ENCODE measurements around the gene TMEM81.
A peak's percentile ranks its signal among the peaks of the same experiment; 100 is the strongest.

The TMEM81 gene

DNA sequence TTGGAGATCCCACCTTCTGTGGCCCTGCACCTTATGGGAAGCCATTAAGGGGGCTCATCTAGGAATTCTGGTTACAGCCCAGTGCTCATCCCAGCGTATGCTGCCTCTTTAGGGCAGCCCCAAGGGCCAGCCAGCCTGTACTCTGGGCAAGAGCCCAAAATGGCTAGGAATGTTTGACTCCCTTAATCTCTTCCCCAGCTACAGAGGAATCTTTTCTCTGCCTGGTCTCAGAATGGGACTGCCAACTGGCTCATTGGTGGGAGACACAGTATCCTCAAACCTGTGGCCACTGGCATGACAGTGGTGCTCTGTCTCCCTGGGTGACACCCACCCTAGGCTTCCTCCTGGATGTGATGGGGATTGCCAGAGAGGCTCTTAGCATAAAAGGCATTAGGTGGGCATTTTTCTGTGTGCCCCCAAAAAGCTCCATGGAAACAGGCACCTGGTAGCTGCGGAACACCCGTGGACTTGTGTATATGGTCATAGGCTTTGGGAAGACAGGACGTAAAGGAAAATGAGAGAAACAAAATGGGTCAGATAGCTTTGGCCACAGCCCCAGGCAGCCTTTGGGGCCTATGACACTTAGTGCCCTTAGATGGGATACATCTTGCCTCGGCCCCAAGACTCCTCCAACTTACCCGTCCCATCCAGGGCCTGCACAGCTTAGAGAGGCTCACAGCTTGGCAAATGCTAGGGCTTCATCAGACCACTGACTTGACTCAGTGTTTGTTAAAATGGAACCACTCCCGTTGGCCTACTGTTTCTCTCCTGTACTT lies 6.9 kb downstream of the TMEM81 start:
- DNase-seq (ENCODE audit: low read depth in 2 of 3, low spot score in 1 of 3), result no peak

DNA sequence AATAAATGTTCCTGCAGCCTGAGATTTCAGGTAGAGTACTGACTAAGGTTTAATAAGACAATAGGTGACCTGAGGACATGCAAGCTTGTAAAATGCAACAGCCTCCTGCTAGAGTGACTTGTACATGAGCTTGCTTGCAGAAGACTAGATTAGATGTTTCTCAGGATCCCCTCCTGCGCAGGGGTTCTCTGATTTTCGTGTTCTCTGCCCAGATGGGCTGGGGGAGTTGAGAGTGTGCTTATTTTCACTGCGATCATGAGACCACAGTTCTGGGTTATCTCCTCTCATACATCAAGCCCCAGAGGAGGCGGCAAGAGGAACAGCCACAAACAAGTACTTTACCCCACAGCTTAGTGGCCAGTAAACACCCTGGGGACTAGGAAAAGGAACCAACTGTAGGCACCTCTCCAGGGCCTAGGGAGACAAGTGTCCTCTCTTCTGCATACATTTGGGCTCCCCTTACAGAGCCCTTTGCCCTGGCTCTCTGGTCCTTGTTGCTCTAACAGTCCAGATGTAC lies 8.0 kb downstream of the TMEM81 start:
- DNase-seq (ENCODE audit: low read depth in 2 of 3, low spot score in 1 of 3), result no peak

DNA sequence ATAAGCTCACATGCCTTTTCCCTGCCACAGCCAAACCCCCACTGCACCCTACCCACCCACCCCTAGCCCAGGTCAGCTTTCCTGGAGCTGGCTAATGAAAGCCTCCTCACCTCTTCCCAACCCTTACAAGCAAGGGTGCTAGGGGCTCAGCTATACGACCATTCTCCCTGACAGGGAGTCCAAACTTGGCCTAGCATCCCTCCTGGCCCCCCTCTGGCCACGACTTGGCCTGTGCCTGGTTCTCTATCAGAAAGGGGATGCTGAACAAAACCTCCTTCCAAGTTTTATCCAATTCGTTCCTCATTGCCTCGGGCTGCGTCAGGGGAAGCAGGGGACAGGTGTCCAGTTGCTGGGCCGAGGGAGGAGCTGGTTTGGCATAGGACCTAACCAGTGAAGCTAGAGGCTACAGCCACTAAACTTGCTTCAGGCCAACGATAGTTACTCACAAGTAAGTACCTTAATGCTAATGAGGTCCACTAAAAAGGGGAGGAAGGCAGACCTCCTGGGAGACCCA lies 8.6 kb downstream of the TMEM81 start:
- DNase-seq (ENCODE audit: low read depth in 2 of 3, low spot score in 1 of 3), result no peak

DNA sequence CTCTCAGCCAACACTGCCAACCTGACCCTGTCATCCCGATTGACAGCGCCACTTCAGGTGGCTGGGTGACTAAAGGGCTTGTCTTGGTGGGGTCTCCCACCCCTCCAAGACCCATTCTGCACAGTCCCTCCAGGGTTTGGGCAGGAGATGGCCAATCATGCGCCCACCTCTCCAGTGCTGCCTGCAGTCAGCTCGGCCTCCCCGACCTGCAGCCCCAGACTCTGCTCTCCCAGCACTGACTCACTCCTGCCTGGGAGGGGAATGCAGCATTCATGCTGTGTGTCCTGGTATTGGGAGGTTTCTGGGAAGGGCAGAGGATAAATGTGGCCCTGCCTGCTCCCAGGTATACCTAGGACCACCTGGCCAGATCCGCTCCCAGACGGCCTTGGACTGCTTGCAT lies 9.7 kb downstream of the TMEM81 start:
- DNase-seq (ENCODE audit: low read depth in 2 of 3, low spot score in 1 of 3), result no peak

DNA sequence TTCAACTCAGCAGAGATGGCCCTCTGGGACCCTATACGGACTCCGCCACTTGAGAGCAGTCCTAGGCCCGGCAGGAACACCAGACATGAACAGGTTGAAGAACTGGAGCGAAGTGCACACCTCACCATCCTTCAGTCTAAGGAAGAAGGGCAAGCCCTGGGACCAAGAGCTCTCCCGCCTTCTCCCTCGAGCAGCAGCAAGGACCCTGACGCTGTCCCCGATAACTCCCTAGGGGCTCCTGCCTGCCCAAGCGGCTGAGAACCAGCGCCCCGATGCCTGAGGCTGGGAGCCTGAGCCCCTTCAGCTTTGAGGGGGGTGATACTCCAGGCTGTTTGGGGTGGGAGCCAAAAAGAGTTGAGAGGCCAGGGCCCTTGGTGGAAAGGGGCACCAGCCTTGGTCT lies 10.2 kb downstream of the TMEM81 start:
- DNase-seq (ENCODE audit: low read depth in 2 of 3, low spot score in 1 of 3), result no peak

DNA sequence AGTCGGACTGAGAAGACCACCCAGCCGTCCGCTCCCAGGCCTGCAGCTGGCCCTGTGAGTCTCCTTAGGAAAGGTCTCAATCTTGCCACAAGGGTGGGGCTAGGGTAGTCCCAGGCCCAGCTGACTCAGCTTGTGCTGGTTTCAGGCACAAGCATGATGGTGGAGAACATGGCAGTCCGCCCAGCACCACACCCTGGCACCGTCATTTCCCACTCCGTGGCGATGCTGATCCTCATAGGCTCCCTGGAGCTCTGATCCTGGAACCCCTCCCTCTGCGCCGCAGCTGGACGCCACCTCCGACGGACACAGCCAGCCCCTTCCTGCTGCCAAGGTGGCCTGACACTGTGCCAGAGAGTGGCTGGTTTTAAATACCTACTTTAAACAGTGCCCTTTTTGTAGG lies 10.7 kb downstream of the TMEM81 start:
- no peak for DNase-seq (ENCODE audit: low read depth in 2 of 3, low spot score in 1 of 3)

DNA sequence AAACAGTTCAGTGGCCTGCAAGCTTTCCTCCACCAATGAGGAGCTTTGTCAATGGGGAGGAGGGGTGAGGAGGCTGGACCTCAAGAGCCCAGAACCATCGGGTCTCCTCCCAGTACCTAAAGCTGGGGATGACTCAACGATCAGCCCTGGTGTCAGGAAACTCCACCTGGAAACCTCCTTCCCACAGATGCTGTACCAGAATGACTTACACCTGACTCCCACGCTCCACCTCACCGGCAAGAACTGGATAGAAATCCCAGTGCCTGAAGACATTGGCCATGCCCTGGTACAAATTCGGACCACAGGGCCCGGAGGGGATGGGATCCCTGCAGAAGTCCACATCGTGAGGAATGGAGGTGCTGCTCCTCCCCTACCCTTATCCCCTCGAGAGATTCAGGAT lies 11.4 kb downstream of the TMEM81 start:
- DNase-seq (ENCODE audit: low read depth in 2 of 3, low spot score in 1 of 3), result no peak

DNA sequence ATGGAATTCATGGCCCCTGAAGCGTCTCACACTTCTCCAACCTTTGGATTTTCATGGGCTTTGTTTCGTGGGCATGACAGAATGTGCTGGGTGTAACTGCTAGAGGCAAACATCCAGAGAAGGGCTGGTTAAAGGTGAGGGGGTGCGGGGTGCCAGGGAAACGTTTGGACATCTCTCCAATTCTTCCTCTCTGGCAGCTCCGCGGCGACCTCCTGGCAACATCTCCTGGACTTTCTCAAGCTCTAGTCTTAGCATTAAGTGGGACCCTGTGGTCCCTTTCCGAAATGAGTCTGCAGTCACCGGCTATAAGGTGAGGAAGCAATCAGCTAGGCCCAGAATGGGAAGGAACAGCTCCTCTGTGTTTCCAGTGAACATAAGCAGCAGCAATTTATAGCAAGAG lies 12.0 kb downstream of the TMEM81 start:
- no peak for DNase-seq (ENCODE audit: low read depth in 2 of 3, low spot score in 1 of 3)

DNA sequence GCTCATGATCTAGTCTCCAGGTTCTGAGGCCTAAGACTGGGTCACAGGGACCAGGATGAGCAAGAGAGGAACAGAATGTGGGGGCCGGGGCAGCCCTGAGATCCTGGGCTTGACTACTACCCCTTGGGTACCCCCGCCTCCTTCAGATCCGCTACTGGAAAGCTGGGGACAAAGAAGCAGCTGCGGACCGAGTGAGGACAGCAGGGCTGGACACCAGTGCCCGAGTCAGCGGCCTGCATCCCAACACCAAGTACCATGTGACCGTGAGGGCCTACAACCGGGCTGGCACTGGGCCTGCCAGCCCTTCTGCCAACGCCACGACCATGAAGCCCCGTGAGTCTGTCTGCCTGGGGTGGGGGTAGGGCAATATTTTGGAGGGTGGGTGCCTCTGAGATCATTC lies 12.5 kb downstream of the TMEM81 start:
- no peak for DNase-seq (ENCODE audit: low read depth in 2 of 3, low spot score in 1 of 3)

DNA sequence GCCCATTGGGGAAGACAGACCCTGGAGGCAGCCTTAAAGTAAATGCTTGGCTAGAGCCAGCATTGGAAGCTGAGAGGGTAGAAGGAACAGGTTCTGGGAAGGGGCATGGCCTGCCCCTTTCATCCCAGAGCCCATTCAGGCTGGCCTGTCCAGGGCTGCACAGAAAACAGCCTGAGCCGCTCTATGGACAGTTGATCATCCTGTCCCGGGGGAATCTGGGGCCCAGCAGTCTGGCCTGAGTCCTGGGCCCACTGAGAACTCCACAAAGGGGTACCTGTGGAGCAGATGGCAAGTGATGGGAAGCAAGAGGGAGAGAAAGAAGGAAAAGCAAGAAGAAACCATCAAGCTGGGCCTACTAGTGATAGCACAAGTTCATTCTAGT lies 13.2 kb downstream of the TMEM81 start:
- no peak for DNase-seq (ENCODE audit: low read depth in 2 of 3, low spot score in 1 of 3)

DNA sequence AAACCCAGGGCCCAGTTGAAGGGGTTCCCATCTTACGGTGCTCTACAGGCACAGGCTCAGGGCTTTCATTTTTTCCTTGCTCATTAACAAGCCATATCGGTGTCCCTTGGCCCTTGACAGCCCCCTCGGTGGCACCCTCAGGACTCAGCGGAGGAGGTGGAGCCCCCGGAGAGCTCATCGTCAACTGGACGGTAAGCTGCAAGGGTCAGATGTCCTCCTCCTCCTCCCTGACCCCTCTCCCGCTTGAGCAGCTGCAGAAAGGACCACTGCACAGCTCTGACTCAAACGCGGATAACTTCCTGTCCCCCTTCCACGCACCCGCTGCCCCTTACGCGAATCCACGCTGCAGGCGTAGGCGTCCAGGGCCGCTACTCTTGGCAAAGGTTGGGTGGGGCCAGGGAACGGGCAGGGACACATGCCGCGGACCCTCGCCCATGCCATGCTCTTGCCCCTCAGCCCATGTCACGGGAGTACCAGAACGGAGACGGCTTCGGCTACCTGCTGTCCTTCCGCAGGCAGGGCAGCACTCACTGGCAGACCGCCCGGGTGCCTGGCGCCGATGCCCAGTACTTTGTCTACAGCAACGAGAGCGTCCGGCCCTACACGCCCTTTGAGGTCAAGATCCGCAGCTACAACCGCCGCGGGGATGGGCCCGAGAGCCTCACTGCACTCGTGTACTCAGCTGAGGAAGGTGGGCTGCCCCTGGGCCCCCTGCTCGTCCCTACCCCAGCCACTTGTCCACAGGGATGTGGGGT lies 14.7 kb downstream of the TMEM81 start:
- DNase-seq (ENCODE audit: low read depth in 2 of 3, low spot score in 1 of 3), result no peak

DNA sequence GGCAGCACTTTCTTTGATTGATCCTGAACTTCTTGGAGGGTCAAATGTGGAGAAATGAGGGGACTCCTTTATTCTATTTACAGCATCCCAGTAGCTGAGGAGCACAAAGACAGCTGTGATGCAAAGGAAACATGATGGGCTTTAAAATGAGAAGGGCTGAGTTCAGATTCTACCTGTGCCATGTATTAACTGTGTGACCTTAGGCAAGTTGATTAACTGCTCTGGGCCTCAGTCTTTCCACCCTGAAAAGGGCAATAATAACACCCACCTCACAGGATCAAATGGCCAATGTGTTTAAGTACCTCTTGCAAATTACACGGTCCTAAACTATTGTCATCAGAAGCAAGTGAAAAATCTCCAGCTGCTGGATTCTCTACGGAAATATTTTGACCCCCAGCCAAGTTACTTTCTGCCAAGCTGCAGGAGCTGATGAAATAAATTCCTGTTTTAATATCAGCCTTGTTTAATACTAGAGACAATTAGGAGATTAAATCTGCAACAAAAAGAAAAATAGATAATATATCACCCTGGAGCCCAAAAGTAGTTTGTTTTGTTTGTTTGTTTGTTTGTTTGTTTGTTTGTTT lies 15.7 kb downstream of the TMEM81 start:
- no peak for DNase-seq (ENCODE audit: low read depth in 2 of 3, low spot score in 1 of 3)

DNA sequence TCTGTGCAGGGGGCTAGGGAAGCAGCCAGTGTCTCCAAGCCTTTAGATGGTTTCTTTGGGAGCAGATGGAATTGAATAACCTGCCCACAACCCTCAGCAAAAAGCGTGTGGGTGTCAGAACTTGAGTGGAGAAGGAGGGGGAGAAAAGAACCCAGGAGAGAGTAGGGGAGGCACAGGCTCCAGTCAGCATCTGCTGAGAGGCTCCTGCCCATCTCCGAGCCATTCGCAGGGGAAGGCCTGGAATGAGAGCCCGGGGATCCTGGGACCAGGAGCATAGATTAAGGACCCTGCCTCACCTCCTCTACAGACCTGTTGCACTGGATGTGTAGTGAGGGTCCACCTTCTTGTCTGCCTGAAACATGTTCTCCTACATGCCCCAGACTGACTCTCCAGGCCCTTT lies 16.3 kb downstream of the TMEM81 start:
- no peak for DNase-seq (ENCODE audit: low read depth in 2 of 3, low spot score in 1 of 3)

DNA sequence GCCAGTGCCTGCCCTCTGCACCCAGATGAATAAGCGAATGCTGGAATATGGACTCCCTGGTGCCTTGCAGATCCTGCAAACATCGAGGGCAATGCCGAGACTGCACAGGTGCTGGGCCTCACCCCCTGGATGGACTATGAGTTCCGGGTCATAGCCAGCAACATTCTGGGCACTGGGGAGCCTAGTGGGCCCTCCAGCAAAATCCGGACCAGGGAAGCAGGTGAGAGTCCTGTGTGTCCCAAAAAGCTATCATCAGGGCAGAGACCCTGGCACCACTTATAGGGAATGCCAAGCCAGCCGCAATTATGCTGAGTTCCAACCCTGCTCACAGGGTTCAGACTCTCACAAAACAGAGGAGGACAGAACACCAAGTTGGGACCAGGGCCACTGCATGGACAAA lies 17.2 kb downstream of the TMEM81 start:
- DNase-seq (ENCODE audit: low read depth in 2 of 3, low spot score in 1 of 3), result no peak

DNA sequence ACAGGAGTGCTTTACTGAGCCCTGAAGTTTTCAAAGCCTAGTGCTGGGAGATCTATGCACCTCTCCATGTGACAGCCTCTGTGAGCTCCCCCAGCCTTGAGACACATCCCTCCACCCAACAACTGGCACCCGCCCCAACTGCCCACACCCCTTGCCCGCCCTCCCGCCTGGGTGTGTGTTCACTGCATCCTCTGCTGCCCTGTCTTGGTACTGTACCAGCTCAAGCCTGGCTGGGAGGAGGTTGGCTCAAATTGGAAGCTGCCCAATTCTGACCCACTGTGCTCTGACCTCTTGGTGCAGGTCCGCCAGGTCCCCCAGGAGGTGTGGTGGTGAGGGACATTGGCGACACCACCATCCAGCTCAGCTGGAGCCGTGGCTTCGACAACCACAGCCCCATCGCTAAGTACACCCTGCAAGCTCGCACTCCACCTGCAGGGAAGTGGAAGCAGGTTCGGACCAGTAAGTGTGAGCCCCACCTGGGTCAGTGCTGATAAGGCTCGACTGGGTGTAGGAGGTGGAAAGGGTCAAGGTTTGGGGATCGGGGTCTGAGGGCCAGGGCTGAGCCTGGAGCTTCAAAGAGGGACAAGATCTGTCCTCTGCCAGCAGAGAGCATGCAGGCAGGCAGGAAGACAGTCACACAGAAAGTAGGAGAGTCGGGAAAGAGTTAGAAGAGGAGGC lies 18.0 kb downstream of the TMEM81 start:
- DNase-seq (ENCODE audit: low read depth in 2 of 3, low spot score in 1 of 3), result no peak

DNA sequence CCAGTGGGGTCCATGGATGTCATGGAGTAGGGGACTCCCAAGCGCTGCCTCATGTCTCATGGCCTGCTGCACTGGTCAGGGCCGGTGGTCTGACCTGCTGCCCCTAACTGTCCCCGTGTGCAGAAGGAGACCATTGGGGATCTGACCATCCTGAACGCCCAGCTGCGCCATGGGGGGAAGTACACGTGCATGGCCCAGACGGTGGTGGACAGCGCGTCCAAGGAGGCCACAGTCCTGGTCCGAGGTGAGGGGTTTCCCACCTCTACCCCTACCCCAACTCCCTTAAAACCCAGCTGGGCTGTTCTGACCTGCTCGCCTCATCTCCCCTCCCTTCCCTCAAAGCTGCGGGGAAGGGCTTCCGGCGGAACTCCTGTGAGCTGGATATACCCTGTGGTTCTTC lies 18.6 kb downstream of the TMEM81 start:
- no peak for DNase-seq (ENCODE audit: low read depth in 2 of 3, low spot score in 1 of 3)

DNA sequence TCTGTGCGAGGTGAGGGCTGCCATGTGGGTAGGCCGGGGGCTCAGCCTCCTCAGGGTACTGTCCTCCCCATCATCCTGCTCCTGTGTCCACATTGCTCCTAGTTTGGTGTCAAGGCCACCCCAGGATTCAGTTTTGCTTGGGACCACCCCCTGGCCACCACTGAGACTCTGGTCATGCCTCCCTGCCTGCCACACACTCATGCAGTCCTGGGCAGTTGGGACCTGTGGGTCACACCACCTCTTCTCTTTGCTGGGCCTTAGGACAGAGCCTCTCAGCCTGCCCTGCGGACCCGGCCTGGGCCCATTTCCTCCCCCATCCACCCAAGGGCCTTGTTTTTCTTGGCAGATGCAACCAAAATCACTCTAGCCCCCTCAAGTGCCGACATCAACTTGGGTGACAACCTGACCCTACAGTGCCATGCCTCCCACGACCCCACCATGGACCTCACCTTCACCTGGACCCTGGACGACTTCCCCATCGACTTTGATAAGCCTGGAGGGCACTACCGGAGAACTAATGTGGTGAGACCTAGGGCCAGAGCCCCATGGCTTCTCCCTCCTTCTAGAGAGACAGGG lies 19.4 kb downstream of the TMEM81 start:
- no peak for DNase-seq (ENCODE audit: low read depth in 2 of 3, low spot score in 1 of 3)

DNA sequence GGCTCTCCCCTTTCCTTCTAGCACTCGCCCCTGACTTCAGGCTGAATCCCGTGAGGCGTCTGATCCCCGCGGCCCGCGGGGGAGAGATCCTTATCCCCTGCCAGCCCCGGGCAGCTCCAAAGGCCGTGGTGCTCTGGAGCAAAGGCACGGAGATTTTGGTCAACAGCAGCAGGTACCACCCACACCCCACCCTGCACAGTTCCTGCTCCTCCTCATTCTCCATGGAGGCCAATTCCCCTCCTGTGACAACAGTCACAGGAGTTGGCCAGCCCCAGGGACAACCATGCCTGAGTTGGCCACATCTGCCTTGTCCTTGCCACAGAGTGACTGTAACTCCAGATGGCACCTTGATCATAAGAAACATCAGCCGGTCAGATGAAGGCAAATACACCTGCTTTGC lies 20.0 kb downstream of the TMEM81 start:
- DNase-seq (ENCODE audit: low read depth in 2 of 3, low spot score in 1 of 3), result no peak

DNA sequence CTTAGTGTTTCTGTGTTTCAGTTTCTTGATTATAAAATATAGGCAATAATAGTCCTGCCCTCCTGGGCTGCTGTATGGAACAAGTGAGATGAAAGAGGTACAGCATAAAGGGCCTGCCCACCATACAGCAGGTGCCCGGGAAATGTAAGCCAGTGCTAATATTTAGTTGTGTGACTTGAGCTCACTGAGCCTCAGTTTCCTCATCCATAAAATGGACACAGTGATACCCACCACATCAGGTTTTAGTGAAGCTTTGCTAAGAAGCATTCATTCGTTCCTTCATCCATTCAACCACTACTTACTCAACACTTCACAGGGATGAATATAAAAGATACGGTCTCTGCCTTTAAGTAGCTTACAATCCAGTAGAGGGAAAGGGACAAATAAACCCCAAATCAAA lies 21.4 kb downstream of the TMEM81 start:
- no peak for DNase-seq (ENCODE audit: low read depth in 2 of 3, low spot score in 1 of 3)

DNA sequence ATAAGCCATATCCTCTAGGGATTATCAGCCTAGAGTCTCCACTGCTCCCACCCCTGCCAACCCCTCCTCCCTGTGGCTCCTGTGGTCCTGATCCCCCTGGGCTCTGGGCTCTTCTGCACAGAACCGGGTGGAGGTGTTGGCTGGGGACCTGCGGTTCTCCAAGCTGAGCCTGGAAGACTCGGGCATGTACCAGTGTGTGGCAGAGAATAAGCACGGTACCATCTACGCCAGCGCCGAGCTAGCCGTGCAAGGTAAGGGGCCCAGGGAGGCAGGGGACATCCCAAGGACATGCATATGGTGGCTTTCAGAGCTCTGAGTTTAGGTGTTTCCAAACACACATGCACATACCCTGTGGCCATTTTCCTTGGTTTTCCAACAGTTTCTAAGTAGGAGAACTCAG lies 21.9 kb downstream of the TMEM81 start:
- DNase-seq (ENCODE audit: low read depth in 2 of 3, low spot score in 1 of 3), result no peak

DNA sequence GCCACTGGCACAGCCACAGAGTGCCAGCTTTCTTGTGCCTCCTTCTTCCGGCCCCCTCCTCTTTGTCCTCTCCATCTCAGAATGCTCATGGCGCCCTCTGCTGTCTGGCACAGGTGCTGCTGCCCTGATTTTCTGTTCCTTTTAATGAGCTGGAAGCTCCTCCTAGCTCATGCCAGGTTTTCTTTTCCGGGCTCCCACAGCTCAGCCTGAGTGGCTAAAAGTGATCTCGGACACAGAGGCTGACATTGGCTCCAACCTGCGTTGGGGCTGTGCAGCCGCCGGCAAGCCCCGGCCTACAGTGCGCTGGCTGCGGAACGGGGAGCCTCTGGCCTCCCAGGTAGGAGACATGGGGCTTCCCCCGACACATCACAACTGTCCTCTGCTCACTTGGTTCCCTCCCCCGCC lies 22.6 kb downstream of the TMEM81 start:
- DNase-seq (ENCODE audit: low read depth in 2 of 3, low spot score in 1 of 3), result peak; percentile 50 to 82 (median 59)
